Chondrocyte (in vitro differentiated cells): ENCODE measurements around the gene PALM. TPM values are rescaled to one million over a fixed set of nuclear protein-coding genes. Genes with fewer than 3 reads are reported as not detected.

Source experiments
- DNase-seq: peaks from one replicate; pipeline ENCODE4 v3.0.0; 2021; ENCODE audit warnings: mixed read lengths, low spot score
- H3K27ac Mint-ChIP-seq: one replicate; pipeline ENCODE4 v1.8.0; 2021; ENCODE audit warnings: mild to moderate bottlenecking, moderate library complexity, mixed read lengths; ENCODE audit not compliant: unreplicated experiment
- H3K27me3 Mint-ChIP-seq: 2 replicates; pipeline ENCODE4 v1.8.0; 2021; ENCODE audit warnings: low read depth, mixed read lengths
- H3K36me3 Mint-ChIP-seq: 2 replicates; pipeline ENCODE4 v1.8.0; 2021; ENCODE audit warnings: low read depth, mixed read lengths
- H3K4me1 Mint-ChIP-seq: 2 replicates; pipeline ENCODE4 v1.8.0; 2021; ENCODE audit warnings: low read depth, mild to moderate bottlenecking, mixed read lengths
- H3K4me3 Mint-ChIP-seq: one replicate; pipeline ENCODE4 v1.8.0; 2021; ENCODE audit warnings: mild to moderate bottlenecking, moderate library complexity, mixed read lengths; ENCODE audit not compliant: unreplicated experiment
- H3K9me3 Mint-ChIP-seq: 2 replicates; pipeline ENCODE4 v1.8.0; 2021; ENCODE audit warnings: low read depth, mixed read lengths
- CTCF ChIP-seq: fragments of 200-600 bp; sonication (generic); IDR thresholded peaks from 2 replicates; pipeline ENCODE4 v1.5.0; 2021; ENCODE audit warnings: antibody characterized with exemption, mild to moderate bottlenecking, moderate library complexity
- total RNA-seq: library from RNA; stranded (reverse); gene quantifications from 3 replicates; pipeline ENCODE4 v1.2.1, GENCODE V29; 2021

The PALM gene
- total RNA-seq, 1 donor from 2014 or later = 182 TPM

- no peak overlapping the region for H3K4me3 Mint-ChIP-seq
- H3K27me3 Mint-ChIP-seq = no peaks in the 10 kb centered on the region
- H3K4me1 Mint-ChIP-seq = peaks cover 22% of the 10 kb centered on the region
- H3K27ac Mint-ChIP-seq = peak overlapping the region; percentile 96
- DNase-seq = no peak
- H3K36me3 Mint-ChIP-seq = no peaks in the 10 kb centered on the region
- no peak for TF ChIP-seq CTCF
- H3K9me3 Mint-ChIP-seq = no peaks in the 10 kb centered on the region
These were observed 43.0 kb downstream of the PALM start for GRCh38 chr19:751501-752341.

- Mint-ChIP-seq H3K27me3 (no peaks in the 10 kb centered on the region), H3K4me1 (peaks cover 22% of the 10 kb centered on the region), H3K36me3 (no peaks in the 10 kb centered on the region), H3K4me3 (peak overlapping the region; percentile 48), H3K9me3 (no peaks in the 10 kb centered on the region), H3K27ac (peak overlapping the region; percentile 96)
- no peak for DNase-seq
- TF ChIP-seq CTCF = no peak
These were observed 44.1 kb downstream of the PALM start for GRCh38 chr19:752652-753517.

GRCh38 chr19:754530-754929 is 45.8 kb downstream of the PALM start:
- no peak for DNase-seq
- Mint-ChIP-seq H3K27me3 (no peaks in the 10 kb centered on the region), H3K9me3 (peaks cover 2% of the 10 kb centered on the region), H3K4me3 (no peak overlapping the region), H3K27ac (no peak overlapping the region), H3K4me1 (peaks cover 22% of the 10 kb centered on the region), H3K36me3 (peaks cover under 1% of the 10 kb centered on the region)
- no peak for TF ChIP-seq CTCF

- no peaks in the 10 kb centered on the region for H3K27me3 Mint-ChIP-seq
- H3K4me3 Mint-ChIP-seq = no peak overlapping the region
- H3K27ac Mint-ChIP-seq = no peak overlapping the region
- H3K9me3 Mint-ChIP-seq = peaks cover 2% of the 10 kb centered on the region
- H3K36me3 Mint-ChIP-seq = peaks cover 3% of the 10 kb centered on the region
- peak; percentile 83 for DNase-seq
- H3K4me1 Mint-ChIP-seq = peaks cover 22% of the 10 kb centered on the region
- no peak for TF ChIP-seq CTCF
These were observed 46.3 kb downstream of the PALM start for GRCh38 chr19:755063-755462.

- TF ChIP-seq CTCF = no peak
- Mint-ChIP-seq H3K36me3 (peaks cover 3% of the 10 kb centered on the region), H3K27me3 (no peaks in the 10 kb centered on the region), H3K4me1 (peaks cover 21% of the 10 kb centered on the region), H3K27ac (no peak overlapping the region), H3K4me3 (no peak overlapping the region), H3K9me3 (peaks cover 2% of the 10 kb centered on the region)
- DNase-seq = no peak
These were observed 47.5 kb downstream of the PALM start for GRCh38 chr19:756236-756635.
